GM19035 (cell line): ENCODE data around the gene FBXL7.

Experiments used
- ATAC-seq: cut with Tn5 transposase; IDR thresholded peaks from one replicate; pipeline ENCODE4 v1.9.1; 2021; ENCODE audit not compliant: unreplicated experiment

FBXL7 gene

DNA sequence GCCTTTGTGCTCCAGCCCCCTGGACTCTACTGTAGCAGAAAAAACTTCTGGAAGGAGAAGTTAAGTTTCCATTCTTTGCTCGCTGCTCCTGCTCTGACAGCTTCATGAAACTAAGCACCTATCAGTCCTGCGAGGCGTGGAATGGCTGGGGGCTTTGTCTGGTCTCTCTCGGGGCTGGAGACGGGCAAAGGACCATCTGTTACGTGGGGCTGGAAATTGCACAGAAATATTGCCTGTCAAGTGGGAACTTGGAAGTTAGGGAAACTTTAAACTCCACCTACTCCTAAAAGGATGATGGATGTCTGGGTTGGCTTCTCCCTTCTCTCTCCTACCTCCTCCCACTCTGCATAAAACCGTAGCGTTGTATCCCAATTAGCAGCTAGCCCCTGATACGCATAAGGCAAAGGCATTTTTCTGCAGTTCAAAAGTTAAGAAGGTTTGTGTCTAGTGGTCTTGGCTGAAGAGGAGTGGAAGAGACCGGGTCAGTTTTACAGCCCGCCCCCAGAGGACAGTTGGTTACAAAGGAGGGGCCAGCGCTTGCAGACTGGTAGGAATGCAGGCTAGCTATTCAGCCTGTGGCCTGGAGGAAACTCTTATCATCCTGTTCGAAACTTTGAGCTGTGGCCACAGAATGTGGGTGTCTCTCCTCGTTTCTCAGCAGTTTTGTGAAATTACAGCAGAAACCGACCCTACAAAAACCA, 1.3 kb downstream of the FBXL7 start:
- ATAC-seq: no peak

DNA sequence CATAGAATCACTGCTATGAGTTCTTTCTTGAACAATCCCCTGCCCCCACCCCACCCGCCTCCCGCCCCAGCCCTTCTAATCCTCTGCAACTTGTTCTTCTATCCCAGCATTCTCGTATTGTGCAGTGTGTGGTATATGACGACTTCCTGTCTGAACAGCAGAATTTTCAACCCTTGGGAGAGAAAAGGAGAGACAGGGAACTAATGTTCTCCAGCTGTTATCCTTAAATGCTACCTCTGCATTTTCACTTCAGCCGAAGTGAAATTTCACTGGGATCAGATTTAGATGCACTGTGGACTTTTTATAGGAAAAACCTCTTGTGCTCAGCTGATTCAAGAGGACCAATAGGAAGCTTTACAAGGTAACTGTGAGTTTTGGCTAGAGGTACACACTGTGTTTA, 2.2 kb downstream of the FBXL7 start:
- ATAC-seq: no peak

DNA sequence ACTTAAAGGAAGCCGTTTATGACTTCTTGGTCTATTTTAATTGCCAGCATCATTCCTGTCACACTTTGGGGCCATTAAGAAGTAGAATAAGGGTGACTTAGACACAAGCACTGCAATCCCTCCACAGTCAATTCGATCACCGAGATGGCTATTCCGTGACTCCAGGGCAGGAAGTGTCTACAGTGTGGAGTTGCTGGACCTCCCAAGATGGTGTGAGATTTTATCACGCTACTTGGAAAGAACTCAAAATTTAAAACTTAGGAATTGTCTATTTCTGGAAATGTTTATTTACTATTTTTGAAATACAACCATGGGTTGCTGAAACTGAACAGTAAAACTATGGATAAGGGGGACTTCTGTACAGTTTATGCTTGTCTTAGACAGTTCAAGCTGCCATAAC, 6.2 kb downstream of the FBXL7 start:
- no peak for ATAC-seq

DNA sequence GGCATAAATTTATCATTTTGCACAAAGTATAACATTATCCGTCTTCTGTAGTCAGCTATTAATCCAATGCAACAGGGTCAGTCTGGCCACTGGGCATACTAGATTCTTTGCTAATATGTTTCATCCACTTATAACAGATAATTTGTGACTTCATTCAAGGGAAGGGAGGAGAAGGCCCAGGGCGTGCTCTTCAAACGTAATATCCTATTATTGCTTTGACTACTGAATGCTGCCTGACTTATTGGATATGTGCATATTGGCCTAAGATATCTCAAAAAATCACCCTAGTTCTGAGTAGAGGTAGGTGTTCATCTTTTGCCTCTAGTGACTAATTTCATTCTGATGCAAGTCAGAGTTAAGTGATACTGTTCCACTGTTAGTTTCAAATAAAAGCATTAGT, 6.9 kb downstream of the FBXL7 start:
- ATAC-seq: no peak

DNA sequence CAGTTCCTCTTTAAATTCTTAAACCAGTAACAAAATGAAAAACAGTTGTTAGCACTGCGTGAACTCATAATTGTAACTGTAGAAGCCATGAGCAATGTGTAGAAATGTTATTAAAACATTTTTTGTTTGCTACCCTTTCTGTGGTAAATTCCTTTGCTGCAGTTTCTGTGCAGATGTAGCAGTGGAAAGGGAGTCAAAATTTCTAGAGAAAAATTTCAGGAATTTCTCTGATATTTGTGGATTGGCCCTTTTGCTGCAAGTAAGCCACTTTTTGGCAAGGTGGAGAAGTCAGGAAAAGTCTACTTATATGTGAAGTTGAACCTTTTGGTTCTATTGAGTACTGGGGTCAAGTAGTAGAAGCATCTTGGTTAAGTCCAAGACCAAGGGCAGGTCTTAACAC, 10.1 kb downstream of the FBXL7 start:
- ATAC-seq: no peak

DNA sequence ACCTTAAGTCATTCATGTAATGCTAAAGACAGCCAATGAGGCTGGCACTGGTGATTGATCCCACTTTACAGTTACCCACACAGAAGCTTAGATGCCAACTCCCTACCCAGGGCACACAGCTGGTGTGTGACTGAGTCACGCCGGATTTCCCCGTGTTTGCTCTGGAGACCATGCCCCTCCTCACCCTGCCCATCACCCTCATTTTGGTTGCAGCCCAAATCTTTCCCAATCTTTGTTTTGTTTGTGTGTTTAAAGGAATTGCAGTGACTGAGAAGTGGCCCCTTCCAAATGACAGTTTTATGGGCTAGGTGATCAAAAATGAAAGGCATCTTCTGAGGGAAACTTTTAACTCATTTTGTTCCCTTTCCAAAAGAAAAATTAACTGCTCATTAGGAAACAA, 10.9 kb downstream of the FBXL7 start:
- ATAC-seq: no peak

DNA sequence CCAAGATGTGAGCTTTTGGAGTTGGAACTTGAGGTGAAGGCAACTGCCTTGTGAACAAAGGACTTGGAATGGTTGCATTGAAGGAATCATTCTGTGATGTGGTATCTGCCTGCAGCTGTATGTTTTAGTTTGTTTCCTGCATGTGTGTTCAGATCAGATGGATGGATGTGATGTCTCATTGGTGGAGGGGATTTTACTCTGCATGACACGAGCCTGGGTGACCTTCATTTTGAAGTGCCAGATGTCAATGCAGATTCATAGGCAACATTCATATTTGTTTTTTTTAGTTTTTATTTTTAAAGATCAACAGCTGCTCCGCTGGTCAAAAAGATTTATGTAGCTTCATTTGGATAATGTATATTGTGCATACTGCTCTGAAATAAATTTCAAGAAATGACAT, 13.5 kb downstream of the FBXL7 start:
- ATAC-seq: no peak

DNA sequence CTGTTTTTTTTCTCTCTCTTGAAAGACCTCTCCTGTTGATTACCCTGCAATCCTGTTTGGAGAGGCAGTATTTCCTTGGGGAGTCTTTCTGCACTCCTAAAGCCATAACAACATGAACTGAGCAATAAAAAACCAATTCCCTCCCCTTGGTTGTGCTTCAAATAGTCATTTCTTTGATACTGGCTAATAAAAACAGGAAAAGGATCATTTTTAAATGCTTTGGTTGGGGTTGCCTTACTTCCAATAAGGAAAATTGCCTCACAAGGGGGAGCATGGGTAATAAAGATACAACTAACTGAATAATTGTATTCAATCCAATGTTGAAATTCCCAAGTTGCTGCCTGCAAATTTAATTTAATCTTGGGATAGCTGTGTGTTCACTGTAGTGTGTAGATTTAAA, 13.9 kb downstream of the FBXL7 start:
- ATAC-seq: no peak

DNA sequence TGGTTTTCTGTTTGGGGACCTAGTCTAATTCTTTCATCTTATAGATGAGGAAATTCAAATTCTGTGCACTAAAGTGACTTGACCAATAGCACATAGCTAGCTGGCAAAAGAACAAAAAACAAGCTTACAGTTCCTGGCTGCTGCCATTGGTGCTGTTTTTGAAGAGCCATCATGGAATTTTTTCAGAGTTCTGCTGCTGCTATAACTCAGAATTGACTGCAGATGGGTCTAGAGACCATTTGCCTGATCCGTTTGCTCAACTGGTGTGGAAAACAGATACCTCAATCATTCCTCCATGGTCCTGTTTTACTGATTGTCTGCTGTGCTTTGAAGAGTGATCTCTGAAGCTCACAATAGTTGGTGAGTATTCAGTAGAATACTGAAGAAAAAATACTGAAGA, 15.2 kb downstream of the FBXL7 start:
- no peak for ATAC-seq

DNA sequence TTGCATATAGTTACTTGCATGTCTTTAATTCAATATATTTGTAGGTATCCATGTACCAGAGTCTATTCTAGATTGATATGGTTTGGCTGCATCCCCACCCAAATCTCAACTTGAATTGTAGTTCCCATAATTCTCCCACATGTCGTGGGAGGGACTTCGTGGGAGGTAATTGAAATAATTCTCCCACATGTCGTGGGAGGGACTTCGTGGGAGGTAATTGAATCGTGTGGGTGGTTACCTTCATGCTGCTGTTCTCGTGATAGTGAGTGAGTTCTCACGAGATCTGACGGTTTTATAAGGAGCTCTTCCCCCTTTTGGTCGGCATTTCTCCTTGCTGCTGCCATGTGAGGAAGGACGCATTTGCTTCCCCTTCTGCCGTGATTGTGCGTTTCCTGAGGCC, 16.5 kb downstream of the FBXL7 start:
- no peak for ATAC-seq

DNA sequence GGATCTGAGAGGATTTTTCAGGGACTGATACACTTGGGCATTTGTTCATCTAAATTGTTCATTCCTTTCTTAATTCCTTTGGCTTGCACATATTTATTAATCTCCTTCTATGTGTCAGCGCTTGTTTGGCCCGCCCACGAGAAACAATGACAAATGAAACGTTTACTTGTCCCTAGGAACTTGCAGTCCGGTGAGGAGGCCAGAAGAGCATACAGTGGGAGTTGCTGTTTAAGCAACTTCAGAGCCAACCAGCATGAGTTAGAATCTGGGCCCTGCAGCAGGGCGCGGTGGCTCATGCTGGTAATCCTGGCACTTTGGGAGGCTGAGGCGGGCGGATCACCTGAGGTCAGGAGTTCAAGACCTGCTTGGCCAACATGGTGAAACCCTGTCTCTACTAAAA, 18.8 kb downstream of the FBXL7 start:
- no peak for ATAC-seq

DNA sequence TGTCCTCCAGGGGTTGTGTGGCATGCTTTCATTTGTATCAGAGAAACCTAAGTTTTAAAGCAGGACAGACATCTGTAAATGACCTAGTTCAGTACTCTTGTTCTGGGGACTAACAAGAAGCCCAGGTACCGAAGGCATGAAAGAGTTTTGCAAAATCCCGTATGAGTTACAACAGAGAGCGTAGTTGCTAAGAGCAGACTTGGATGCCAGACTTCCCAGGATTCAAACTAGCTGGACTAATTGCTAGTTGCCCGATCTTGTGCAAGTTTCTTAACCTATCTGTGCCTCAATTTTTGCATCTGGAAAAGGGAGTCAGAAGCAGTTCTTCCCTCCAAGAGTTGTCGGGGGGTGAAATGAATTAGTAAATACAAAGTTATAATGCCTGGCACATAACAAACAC, 20.9 kb downstream of the FBXL7 start:
- ATAC-seq: no peak

DNA sequence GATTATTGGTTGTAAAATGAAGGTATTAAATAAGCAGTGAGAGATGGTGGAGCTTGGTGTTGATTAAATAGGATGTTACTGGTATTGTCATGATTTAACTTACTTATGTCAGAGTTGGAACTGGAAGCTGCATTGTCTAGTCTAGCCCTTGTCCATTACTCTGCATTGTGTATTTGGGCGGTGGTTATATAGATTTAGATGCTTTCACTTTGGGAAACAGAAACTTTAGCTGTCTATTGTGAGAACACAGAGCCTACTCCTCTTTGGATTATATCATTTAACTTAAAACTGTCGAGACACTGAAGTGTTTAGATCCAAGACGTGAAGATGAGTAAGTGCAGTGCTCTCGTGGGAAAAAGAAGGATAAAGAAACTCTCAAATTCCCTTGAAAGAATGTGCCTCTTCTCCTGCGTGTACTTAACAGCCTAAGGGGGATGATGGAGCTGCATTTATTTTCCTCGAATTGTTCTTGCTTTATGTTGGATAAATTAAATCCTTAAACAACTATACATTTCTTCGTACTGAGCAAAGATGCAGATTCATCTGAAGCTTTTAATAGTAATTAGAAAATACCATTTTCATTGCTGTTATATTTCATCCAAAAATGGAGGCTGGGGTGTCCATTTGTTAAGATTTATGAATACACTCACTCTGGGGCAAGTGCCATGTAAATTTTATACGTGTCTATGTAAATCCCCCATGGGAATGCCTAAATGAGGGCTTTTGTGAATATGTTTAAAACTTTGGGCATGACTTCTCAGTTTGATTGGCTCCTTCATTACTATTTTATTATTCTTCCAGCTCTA, 21.6 kb downstream of the FBXL7 start:
- no peak for ATAC-seq

DNA sequence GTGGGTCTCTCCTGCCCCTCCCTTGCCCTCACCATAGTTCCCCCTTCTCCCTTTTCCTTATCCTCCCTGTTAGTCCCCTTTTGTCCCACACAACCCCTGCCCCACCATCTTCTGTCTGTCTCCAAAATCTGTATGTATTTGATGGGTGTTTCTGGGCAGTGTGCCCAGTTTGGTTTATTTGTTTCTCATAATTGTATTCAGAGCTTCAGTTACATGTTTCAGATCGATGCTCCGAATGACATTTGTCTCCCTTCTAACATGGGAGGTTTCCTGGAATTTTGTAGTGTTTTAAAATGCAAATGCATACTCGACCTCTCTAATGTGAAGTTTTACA, 22.2 kb downstream of the FBXL7 start:
- ATAC-seq: no peak

DNA sequence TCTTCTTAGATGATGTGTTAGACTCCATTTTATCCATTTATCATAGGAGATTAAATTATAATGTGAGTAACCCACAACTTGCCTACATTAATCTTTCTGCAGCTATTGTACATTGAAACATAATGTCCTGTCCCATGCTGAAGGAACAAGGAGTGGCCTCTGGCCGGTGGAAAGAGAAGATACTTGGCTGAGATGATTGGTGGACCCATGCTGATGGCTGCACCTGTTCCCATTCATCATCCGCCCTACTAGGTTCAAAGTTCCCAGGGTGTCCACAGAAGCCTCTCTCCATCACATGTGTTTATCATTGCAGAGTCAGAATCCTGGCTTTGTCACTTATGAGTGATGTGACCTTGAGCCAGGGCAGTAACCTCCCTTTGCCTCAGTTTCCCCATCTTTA, 24.7 kb downstream of the FBXL7 start:
- ATAC-seq: no peak

DNA sequence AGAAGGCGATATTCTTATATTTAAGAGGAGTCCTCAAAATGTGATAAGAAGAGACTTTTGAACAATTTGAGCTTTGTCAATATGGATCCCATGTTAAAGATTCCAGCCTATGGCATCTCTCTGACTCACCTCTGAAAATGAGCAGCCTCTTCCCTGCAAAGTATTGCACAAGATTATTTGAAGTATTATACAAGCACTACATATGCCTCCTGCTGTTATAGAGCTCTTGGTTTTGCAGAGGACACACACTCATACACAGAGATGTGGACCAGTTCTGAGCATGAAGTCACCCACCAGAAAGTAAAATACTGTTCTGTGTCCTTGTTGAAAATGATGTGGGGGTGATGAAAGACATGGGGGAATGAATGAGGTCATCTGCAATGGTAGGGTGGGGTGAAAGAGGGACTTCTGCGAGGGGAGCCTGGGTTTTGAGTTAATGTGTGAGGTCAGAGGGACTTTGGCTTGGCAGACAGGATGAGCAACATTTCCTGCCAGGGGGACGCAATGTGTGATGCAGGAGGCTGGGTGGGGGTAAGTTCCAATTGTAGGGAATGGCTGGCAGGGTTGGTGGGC, 25.8 kb downstream of the FBXL7 start:
- no peak for ATAC-seq

DNA sequence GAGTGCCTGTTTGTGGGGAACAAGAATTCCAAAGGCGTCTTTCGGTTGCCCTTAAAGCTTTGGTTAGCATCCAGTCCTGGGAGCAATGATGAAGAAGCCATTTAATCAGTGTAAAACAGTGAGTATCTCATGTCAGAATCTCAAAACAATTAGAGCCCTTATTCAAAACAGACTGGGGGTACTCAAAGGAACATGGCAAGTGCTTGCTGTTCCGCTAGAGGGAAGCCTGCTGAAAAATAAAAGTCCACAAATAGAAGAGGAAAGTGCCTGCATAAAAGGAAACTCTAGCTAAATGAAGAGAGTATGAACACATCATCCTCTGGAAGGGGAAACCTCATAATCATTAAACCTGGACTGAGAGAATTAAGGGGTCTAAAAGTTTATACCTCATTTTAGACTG, 26.4 kb downstream of the FBXL7 start:
- ATAC-seq: no peak

DNA sequence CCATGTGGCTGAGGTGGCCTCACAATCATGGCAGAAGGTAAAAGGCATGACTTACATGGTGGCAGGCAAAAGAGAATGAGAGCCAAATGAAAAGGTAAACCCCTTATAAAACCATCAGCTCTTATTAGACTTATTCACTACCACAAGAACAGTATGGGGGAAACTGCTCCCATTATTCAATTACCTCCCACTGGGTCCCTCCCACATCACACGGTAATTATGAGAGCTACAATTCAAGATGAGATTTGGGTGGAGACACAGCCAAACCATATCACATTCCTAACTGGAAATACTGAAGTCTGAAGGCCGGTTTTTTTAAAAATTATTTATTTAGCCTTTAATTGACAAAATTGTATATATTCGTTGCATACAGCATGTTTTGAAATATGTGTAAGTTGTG, 28.5 kb downstream of the FBXL7 start:
- ATAC-seq: no peak

DNA sequence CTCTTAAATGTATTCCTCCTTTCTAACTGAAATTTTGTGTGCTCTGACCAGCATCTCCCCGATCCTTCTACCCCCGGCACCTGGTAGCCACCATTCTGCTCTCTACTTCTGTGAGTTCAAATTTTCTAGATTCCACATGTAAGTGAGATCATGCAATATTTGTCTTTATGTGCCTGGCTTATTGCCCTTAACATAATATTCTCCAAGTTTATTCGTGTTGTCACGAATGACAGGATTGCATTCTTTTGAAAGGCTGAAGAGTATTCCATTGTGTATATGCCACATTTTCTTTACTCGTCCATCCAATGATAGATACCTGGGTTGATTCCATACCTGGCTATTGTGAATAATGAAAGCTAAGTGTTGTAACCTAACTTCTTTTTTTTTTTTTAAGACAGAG, 29.0 kb downstream of the FBXL7 start:
- ATAC-seq: no peak

DNA sequence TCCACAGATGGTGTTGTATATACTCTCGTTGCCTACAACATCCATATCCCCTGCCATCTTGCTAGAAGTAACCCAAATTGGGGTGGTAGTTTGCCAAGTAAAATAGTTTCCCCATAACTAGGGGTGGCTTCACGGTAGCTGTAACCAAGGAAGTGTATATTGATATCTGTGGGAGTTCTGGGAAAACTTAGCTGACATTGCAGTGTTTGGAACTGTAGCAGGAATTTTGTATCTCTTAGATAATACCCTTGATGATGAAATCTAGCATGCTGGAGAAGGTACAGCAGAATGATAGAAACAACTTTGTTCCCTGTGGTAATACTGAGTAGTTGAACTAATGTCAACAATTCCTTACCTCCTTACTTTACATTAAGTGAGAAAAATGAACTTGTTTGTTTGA, 29.8 kb downstream of the FBXL7 start:
- ATAC-seq: no peak

DNA sequence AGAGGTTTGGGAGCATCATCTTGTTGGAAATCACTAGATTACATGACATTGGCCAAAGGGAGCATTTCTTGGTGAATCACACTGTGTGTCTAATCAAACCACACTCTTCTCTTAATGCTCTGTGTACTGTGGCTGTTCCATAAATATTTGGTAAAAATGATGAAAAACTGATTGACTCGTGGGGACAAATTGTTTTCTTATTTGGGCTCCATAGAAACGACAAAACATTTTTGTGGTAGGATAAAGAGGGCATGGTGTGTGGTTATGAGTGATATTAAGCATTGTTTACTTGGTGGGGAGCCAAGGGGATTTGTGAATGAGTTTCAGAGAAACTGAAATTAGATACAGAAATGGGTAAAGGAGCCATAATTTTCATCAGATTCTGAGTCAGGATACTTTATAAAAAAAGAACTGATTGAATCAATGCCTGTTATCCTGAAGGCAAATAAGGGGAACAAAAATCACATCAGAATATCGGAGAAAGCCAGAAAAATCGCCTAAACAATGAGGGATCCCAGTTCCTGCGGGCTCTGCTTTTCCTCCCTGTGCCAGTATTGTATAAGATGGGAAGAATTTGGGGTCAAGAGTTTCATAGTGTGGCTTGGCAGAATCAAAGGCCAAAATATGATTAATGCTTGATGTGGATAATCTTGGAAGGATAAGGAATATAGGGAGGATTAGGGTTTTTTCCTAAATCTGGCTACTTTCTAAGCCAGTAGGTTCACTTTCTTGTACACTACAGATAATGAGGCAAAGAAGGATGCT, 33.3 kb downstream of the FBXL7 start:
- no peak for ATAC-seq

DNA sequence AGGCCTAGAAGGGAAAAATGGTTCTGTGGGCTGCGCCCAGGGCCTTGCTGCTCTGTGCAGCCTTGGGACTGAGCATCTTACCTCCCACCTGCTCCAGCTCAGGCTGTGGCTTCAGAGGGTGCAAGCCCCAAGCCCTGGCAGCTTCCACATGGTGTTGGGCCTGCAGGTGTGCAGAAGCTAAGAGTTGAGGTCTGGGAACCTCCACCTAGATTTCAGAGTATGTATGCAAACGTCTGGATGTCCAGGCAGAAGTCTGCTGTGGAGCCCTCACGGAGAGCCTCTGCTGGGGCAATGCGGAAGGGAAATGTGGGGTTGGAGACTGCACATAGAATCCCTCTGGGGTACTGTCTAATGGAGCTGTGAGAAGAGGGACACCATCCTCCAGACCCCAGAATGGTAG, 36.0 kb downstream of the FBXL7 start:
- ATAC-seq: no peak
